Measurements from ENCODE around the gene ST8SIA1.

DNA sequence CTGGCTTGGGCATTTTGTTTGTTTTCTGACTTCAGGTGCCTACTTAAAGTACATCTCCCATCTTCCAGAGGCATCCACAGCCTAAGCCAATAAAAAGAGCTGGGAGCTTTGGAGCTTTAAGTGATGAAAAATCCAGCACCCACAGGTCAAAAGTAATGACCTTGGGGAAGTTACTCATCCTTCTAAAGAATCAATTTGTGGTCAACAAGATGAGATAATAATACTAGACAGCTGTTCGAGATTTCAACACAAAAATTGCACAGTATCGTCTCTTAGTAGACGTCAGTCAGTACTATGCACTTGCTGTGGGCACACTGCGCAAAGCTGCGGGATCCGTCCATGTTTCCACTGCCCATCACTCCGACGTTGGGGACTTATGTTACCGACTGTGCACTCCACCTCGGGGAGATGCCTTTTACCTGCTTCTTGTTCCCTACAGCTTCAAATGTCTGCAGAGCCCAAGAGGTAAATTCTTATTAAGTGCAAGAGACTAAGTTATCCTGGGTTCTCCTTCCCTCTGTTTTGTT is 1.3 kb downstream of the ST8SIA1 start:
- TF ChIP-seq, protein P1, sequence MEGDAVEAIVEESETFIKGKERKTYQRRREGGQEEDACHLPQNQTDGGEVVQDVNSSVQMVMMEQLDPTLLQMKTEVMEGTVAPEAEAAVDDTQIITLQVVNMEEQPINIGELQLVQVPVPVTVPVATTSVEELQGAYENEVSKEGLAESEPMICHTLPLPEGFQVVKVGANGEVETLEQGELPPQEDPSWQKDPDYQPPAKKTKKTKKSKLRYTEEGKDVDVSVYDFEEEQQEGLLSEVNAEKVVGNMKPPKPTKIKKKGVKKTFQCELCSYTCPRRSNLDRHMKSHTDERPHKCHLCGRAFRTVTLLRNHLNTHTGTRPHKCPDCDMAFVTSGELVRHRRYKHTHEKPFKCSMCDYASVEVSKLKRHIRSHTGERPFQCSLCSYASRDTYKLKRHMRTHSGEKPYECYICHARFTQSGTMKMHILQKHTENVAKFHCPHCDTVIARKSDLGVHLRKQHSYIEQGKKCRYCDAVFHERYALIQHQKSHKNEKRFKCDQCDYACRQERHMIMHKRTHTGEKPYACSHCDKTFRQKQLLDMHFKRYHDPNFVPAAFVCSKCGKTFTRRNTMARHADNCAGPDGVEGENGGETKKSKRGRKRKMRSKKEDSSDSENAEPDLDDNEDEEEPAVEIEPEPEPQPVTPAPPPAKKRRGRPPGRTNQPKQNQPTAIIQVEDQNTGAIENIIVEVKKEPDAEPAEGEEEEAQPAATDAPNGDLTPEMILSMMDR (IDR thresholded peaks at IDR 0.05): no peak
- TF ChIP-seq POLR2A (IDR thresholded peaks at IDR 0.05): no peak

Data from right lobe of liver (tissue), 4 donors.